ENCODE results near the gene KIAA1755.

KIAA1755 gene

DNA sequence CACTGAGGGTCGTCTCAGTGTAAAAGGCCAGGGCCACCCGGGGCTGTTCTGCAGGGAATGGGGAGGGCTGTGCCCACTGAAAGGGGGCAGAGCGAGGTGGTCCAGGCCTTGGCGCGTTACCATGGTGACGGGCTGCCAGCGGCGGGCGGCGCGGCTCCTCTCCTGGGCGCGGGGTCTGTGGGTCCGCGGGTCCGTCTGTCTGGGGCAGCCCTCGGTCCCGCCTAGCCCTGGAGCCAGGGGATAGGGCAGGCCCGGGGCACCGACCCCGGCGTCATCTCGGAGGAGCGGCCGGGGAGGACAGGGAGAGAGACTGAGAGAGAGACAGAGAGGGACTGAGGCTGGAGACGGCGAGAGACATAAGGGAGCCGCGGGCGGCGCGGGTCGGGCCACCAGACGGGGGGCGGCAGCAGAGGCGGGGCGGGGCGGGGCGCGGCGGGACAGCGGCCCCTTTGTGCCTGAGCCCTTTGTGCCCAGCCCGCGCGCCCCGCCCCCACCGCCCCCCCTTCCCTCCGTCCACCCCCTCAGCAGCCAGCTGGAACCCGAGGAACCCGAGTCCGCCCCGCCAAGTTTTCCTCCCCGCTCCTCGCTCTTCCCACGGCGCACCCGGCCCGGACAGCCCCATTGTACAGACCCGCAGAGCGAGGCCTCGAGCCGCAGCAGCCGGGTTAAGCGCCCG, at the start of gene KIAA1755:
Gene KIAA1755, minus strand, starts transcription at position 358 of the 676 bp plus-strand sequence. Its CDS starts 235 bp downstream, at position 123.
- peak; percentile 15 for DNase-seq

- DNase-seq = no peak
Measured at GRCh38 chr20:38308447-38308846, 47.9 kb upstream of the KIAA1755 start.

DNA sequence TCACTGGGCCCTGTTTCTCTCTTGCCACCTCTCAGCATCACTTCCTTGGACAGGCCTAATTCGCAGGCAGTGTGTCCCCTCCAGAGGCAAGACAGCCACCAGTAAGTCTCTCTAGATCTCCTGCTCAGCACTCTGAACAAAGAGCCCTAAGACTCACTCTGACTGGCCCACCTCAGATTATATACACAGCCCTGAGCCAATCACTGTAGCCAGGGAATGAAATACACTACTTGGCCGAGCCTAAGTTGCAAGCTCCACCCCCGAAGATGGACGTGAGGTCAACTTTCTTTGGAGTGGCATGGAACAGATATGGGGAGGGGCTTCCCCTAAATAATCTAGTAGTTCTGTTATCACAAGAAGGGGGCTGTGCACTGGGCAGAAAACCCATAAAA, 47.5 kb upstream of the KIAA1755 start:
- DNase-seq = no peak

DNA sequence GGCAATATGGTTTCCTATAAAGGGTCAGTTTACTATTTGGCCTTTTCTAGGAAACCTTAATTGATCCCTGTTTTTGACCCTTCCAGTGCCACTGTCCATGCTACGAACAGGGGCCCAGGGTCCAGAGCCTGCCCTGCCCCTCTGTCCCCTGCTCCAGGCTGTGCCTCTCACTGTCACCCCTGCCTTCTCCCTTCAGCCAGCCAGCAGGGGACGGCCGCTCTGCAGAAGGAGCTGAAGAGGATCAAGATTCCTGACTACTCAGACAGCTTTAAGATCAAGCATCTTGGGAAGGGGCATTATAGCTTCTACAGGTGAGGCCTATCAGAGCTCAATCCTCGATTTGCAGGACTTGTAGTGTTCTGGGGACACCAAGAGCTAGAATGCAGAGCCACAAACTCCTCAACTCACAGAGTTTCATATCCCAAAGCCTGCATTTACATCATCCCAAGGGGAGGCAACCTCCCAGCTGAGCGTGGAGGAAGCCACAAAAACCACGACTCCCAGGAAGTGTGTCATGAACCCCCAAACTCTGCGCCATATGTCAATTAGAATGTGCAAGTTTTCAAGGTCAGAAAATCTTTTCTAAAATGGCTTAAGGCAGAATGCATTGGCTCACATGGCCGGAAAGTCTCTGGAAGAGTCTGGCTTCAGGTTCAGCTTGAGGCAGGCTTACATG, 47.0 kb upstream of the KIAA1755 start:
- DNase-seq = no peak

DNA sequence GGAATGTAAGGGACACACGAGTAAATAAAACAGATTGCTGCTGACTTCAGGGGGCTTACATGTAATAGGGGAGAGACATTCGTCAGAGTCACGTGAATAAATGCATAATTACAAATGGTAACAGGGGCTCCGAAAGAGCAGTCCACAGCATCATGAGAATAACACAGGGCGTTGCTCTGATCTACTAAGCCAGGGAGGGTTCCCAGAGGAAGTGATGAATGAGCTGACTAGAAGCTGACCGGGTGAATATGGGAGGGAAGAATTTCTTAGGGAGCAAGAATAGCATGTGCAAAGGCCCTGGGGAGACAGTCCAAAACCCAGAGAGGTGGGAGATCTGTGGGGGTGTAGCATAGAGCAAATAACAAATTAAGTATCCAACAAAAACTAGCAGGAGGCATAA, 45.8 kb upstream of the KIAA1755 start:
- no peak for DNase-seq

- no peak for DNase-seq
Measured at GRCh38 chr20:38305541-38305940, 45.0 kb upstream of the KIAA1755 start.

GRCh38 chr20:38304845-38305447, 44.4 kb upstream of the KIAA1755 start:
- peak; percentile 8 for DNase-seq

DNA sequence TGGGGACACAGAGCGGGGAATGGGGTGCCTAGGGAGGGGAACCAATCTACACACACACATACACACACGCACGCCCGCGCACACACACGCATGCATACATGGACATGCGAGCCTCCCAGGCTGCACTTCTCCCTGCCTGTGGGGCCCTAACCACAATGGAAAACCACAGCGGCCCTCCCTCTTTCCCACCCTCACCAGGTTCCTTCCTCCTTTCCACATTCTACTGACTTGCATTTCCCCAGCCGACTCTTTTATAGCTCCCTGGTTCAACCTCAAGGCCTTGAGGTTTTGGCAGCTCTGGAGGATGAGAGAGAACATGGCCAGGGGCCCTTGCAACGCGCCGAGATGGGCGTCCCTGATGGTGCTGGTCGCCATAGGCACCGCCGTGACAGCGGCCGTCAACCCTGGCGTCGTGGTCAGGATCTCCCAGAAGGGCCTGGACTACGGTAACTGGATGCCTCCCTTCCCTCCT, 43.4 kb upstream of the KIAA1755 start, which contains the start of gene BPI:
Gene BPI, plus strand, starts transcription at position 249 of the 472 bp plus-strand sequence. Its CDS starts 68 bp downstream, at position 317.
- no peak for DNase-seq

- peak; percentile 19 for DNase-seq
Measured at GRCh38 chr20:38302786-38303185, 42.3 kb upstream of the KIAA1755 start.

DNA sequence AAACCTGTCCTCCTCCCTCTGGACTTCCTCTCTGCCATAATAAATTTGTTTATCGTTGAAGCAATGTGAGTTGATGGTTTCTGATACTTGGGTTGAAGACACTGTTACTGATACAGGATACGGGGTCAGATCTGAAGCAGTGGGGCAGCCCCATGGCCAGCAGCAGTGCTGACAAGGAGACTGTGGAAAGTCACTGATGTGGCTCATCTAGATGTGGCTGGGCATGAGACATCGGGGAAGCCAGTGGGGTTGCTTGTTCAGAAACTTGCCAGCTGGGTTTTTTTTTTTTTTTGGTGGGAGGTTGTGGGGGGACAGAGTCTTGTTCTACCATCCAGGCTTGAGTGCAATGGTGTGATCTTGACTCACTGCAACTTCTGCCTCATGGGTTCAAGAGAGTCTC, 40.8 kb upstream of the KIAA1755 start:
- DNase-seq = no peak

- no peak for DNase-seq
Measured at GRCh38 chr20:38300438-38300837, 39.9 kb upstream of the KIAA1755 start.

- no peak for DNase-seq
Measured at GRCh38 chr20:38299963-38300362, 39.4 kb upstream of the KIAA1755 start.

DNA sequence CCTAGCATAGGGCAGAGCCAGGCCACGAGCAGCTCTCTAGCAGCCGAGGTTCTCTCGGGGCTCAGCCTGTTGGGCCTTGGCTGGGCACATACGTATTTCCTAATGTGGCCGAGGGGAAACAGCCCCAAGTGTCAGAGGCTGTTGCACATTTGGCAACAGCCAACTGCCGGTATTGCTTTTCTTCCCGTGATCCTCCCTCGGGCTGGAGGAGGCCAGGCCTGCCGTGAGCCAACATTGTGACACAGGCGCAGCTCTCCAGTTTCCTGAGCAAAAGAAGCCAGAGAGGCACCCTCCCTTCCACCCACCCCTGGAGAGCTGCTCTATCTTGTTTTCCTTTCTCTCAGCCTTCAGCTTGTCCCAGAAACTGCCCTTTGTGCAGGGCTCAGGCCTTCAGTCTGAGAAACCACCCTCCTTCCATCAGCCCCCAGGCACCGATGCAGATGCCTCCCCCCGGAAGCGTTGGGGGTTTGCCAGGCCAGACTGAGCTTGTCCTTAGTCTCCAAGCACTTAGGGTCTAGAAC, 38.3 kb upstream of the KIAA1755 start:
- no peak for DNase-seq

GRCh38 chr20:38297916-38298674, 37.6 kb upstream of the KIAA1755 start:
- no peak for DNase-seq

DNA sequence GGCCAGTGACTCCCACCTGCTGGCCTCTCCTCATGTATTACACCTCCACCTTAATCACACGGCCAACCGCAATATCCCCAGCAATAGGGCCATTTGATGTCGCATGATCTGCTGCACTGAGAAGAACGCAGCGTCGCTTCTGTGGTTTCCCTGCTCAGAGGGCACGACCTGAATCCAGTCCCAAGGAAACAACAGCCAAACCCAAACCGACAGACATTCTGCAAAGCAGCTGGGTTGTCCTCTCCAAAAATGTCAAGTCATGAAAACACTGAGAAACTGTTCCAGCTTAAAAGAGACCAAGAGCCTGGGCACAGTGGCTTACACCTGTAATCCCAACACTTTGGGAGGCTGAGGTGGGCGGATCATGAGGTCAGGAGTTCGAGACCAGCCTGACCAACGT, 35.9 kb upstream of the KIAA1755 start:
- DNase-seq = no peak

GRCh38 chr20:38295811-38296210, 35.3 kb upstream of the KIAA1755 start:
- DNase-seq = no peak

- DNase-seq = no peak
Measured at GRCh38 chr20:38294076-38294591, 33.6 kb upstream of the KIAA1755 start.

DNA sequence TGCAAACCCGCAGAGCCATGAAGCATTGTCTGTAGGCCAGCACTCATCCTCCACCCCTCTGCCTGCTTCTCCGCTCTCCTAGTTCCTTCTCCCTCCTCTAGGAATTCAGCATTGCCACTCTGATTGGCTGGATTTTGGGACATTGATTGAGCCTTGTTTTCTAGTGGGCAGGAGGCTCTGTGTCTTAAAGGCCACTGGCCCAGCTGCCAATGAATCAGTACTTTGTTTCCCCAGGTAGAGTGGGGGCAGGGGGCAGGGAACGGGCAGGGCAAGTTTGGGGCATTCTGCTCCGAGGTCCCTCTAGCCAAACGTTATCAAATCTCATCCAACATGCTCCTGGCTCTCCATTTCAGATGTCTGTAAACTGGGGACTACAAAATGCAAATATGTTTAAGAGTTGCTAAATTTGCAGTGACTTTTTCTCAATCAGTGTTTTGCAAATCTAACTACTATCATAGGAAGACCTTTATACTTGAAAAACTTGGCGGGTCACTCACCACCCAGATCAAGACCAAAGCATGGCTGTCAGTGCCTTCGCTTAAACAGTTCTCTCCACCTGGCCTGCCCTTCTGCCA, 33.0 kb upstream of the KIAA1755 start:
- DNase-seq = no peak

- DNase-seq = no peak
Measured at GRCh38 chr20:38291966-38292365, 31.4 kb upstream of the KIAA1755 start.

DNA sequence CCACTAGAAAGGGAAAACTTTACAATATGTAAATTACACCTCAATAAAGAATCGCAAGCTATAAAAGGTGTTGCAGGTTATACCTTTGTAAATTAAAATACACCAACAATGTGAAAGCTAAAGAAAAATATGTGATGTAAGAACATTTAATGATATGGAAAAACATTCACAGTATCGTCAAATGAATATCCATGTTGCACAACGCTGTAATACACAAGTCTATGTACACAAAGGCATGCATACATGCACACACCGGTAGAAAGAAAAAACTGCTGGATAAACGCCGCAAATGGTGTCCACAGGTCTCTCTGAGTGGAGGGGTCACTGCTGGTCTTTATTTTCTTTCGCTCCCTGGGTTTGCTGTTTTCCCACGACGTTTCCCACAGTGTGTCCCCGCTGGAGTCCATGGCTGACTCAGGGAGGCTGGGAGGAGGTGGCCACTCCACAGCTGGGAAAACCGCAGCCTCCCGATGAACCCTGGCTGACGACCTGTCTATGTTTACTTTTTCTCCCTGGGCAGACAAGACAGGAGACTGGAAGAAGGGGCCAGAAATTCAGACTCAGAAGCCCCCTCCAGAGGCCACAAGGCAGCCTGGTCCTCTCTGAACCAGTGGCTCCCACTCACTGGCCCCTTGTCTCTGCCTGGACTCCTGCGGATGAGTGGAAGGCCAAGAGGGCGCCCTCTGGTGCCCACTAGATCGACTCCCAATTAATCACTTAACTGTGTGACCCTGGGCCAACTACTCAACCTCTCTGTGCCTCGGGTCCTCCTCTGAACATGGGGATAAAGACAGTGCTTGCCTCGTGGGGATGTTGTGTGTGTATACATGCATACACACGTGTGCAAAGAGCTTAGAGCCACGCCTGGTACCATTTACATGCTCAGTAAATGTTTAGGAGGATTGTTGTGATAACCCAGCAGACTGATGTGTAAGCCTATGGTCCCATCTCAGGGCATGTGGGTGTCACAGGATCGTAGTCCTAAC, 30.6 kb upstream of the KIAA1755 start:
- DNase-seq = peak; percentile 39
